Measurements from ENCODE around the gene WASF2. TPM values are rescaled to one million over a fixed set of nuclear protein-coding genes. Genes with fewer than 3 reads are reported as not detected.
"Not testable (repeated sequence)": the region's sequence is repeated elsewhere in the genome, so short reads cannot be mapped to it uniquely, and the experiment has no call there.

WASF2 gene
- total and polyA plus RNA-seq, 2 experiments from 2014 or later: 32.7 to 53.4 TPM

DNA sequence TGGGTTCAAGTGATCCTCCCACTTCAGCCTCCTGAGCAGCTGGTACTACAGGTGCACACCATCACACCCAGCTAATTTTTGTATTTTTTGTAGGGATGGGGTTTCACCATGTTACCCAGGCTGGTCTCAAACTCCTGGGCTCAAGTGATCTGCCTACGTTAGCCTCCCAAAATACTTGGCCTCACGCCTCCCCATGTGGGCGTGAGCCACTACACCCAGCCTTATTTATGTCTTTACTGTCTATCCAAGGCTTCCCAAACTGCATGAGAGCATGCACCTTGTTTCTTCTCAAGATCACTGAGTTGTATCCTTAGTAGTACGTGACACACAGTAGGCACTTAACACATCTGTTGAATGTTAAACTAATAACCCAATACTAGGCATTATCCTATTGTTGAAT, 14.2 kb downstream of the WASF2 start:
- Histone ChIP-seq H3K27me3 (no peaks in the 10 kb centered on the region), H3K27ac (peak overlapping the region; percentile 10)

DNA sequence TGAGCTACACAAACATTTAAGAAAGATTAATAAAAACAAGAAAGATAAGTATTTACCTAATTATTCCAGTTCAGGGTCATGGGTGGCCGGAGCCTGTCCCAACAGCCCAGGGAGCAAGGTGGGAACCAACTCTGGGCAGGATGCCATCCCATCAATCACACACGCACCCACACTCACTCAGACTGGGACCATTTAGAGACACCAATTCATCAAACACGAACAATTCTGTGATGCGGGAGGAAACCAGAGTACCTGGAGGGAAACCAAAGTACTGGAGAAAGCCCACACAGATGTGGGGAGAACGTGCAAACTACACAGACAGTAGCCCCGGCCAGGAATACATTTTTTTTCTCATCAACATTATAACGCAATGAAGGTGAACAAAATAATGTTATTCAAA, 16.2 kb downstream of the WASF2 start:
- no peak overlapping the region for H3K4me3 ChIP-seq
- TF ChIP-seq, protein P1, sequence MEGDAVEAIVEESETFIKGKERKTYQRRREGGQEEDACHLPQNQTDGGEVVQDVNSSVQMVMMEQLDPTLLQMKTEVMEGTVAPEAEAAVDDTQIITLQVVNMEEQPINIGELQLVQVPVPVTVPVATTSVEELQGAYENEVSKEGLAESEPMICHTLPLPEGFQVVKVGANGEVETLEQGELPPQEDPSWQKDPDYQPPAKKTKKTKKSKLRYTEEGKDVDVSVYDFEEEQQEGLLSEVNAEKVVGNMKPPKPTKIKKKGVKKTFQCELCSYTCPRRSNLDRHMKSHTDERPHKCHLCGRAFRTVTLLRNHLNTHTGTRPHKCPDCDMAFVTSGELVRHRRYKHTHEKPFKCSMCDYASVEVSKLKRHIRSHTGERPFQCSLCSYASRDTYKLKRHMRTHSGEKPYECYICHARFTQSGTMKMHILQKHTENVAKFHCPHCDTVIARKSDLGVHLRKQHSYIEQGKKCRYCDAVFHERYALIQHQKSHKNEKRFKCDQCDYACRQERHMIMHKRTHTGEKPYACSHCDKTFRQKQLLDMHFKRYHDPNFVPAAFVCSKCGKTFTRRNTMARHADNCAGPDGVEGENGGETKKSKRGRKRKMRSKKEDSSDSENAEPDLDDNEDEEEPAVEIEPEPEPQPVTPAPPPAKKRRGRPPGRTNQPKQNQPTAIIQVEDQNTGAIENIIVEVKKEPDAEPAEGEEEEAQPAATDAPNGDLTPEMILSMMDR (IDR thresholded peaks at IDR 0.05; ENCODE audit: low read depth, low read length): no peak
- H3K9me3 ChIP-seq (ENCODE audit: low read depth): no peaks in the 10 kb centered on the region
- H3K27me3 ChIP-seq: no peaks in the 10 kb centered on the region
- no peaks in the 10 kb centered on the region for H3K36me3 ChIP-seq
- DNase-seq (ENCODE audit: low read depth in 1 of 2, low spot score in 1 of 2): no peak
- no peak overlapping the region for H3K27ac ChIP-seq
- H3K4me1 ChIP-seq (ENCODE audit: low read depth): no peaks in the 10 kb centered on the region

More for the DNA sequence above, 14.2 kb downstream of the WASF2 start:
- Histone ChIP-seq H3K36me3 (no peaks in the 10 kb centered on the region), H3K9me3 (ENCODE audit: low read depth) (no peaks in the 10 kb centered on the region), H3K4me1 (ENCODE audit: low read depth) (no peaks in the 10 kb centered on the region), H3K4me3 (no peak overlapping the region)
- no peak for DNase-seq (ENCODE audit: low read depth in 1 of 2, low spot score in 1 of 2)
- TF ChIP-seq, protein P1 (IDR thresholded peaks at IDR 0.05; ENCODE audit: low read depth, low read length): no peak

DNA sequence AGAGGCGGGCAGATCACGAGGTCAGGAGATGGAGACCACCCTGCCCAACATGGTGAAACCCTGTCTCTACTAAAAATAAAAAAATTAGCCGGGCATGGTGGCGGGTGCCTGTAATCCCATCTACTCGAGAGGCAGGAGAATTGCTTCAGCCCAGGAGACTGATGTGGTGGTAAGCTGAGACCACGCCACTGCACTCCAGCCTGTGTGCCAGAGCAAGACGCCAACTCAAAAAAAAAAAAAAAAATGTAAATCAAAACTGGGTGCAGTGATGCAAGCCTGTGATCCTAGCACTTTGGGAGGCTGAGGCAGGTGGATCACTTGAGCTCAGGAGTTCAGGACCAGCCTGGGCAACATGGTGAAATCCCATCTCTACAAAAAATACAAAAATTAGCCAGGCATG, 17.9 kb downstream of the WASF2 start:
- not testable (repeated sequence) for H3K27me3 ChIP-seq; H3K9me3 ChIP-seq (ENCODE audit: low read depth); H3K36me3 ChIP-seq; H3K4me3 ChIP-seq; H3K27ac ChIP-seq; H3K4me1 ChIP-seq (ENCODE audit: low read depth); DNase-seq (ENCODE audit: low read depth in 1 of 2, low spot score in 1 of 2)

DNA sequence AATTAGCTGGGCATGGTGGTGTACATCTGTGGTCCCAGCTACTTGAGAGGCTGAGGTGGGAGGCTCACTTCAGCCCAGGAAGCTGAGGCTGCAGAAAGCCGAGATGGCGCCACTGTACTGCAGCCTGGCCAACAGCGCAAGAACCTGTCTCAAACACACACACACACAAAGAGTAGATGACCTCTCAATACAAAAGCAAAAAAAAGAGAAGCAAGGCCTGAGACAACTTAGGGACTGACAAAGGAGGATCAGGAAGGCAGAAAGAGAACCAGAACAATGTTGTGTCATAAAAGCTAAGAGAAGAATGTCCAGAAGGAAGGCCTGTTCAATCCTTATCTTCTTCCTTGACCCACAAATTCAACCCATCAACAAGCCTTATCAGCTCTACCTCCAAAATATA, 18.5 kb downstream of the WASF2 start:
- H3K9me3 ChIP-seq (ENCODE audit: low read depth): no peaks in the 10 kb centered on the region
- H3K4me1 ChIP-seq (ENCODE audit: low read depth): no peaks in the 10 kb centered on the region
- no peaks in the 10 kb centered on the region for H3K36me3 ChIP-seq
- no peak for DNase-seq (ENCODE audit: low read depth in 1 of 2, low spot score in 1 of 2)
- no peak overlapping the region for H3K4me3 ChIP-seq
- H3K27ac ChIP-seq: no peak overlapping the region
- TF ChIP-seq, protein P1 (IDR thresholded peaks at IDR 0.05; ENCODE audit: low read depth, low read length): no peak
- no peaks in the 10 kb centered on the region for H3K27me3 ChIP-seq

DNA sequence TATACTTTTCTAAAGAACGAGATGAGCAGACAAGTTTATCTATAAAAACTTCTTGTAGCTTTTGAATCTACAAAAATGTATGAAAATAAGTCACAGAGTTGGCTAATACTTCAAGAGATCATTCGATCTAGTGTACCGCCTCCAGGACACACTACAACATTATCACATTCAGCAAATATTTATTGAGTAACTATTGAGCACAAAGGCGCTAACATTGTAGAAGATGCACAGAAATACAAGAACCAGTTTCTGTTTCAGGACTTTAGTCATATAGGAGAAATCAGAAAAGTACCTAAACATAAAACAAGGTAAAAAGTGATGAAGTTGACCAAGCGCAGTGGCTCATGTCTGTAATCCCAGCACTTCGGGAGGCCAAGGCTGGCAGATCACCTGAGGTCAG, 20.6 kb downstream of the WASF2 start:
- no peaks in the 10 kb centered on the region for H3K9me3 ChIP-seq (ENCODE audit: low read depth)
- H3K27ac ChIP-seq: no peak overlapping the region
- TF ChIP-seq, protein P1 (IDR thresholded peaks at IDR 0.05; ENCODE audit: low read depth, low read length): no peak
- H3K4me3 ChIP-seq: no peak overlapping the region
- no peak for DNase-seq (ENCODE audit: low read depth in 1 of 2, low spot score in 1 of 2)
- H3K36me3 ChIP-seq: no peaks in the 10 kb centered on the region
- H3K4me1 ChIP-seq (ENCODE audit: low read depth): no peaks in the 10 kb centered on the region
- no peaks in the 10 kb centered on the region for H3K27me3 ChIP-seq

DNA sequence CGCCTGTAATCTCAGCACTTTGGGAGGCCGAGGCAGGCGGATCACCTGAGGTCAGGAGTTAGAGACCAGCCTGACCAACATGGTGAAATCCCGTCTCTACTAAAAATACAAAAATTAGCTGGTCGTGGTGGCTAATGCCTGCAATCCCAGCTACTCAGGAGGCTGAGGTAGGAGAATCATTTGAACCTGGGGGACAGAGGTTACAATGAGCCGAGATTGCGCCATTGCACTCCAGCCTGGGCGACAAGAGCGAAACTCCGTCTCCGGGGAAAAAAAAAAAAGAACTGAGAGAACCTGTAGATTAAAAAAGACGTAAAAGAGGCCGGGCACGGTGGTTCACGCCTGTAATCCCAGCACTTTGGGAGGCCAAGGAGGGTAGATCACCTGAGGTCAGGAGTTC, 21.6 kb downstream of the WASF2 start:
- H3K4me1 ChIP-seq (ENCODE audit: low read depth); H3K36me3 ChIP-seq; H3K27me3 ChIP-seq; H3K9me3 ChIP-seq (ENCODE audit: low read depth); H3K27ac ChIP-seq; H3K4me3 ChIP-seq; DNase-seq (ENCODE audit: low read depth in 1 of 2, low spot score in 1 of 2): not testable (repeated sequence)
